DOHH2 (cell line): ENCODE data around the gene SLC28A1.

Source experiments
- H3F3A ChIP-seq: fragments of 200-600 bp; sonication (generic), shearing (Covaris generic); 2 replicates; pipeline ENCODE4 v1.6.0; 2016; ENCODE audit warnings: antibody characterized with exemption, mild to moderate bottlenecking; ENCODE audit not compliant: control insufficient read depth, insufficient read depth
- H3K27ac ChIP-seq: fragments of 200-600 bp; sonication (generic); 2 replicates; pipeline ENCODE4 v1.5.1; 2014; ENCODE audit warnings: low read depth, mild to moderate bottlenecking, low read length, moderate library complexity
- H3K27me3 ChIP-seq: fragments of 200-600 bp; sonication (generic); 2 replicates; pipeline ENCODE4 v1.6.1; 2014; ENCODE audit warnings: mild to moderate bottlenecking, low read length, mixed read lengths; ENCODE audit not compliant: control insufficient read depth
- H3K36me3 ChIP-seq: fragments of 200-600 bp; sonication (generic); 2 replicates; pipeline ENCODE4 v1.6.1; 2014; ENCODE audit warnings: mild to moderate bottlenecking, low read length, moderate library complexity, mixed read lengths; ENCODE audit not compliant: control insufficient read depth
- H3K4me1 ChIP-seq: fragments of 200-600 bp; sonication (generic); 2 replicates; pipeline ENCODE4 v1.6.1; 2014; ENCODE audit warnings: mild to moderate bottlenecking, low read length, mixed read lengths; ENCODE audit not compliant: control insufficient read depth
- H3K4me2 ChIP-seq: fragments of 200-600 bp; sonication (generic); 2 replicates; pipeline ENCODE4 v1.6.0; 2014; ENCODE audit warnings: mild to moderate bottlenecking, low read length, moderate library complexity
- H3K4me3 ChIP-seq: fragments of 200-600 bp; sonication (generic); 2 replicates; pipeline ENCODE4 v1.5.1; 2014; ENCODE audit warnings: mild to moderate bottlenecking, low read length, mixed read lengths
- H3K79me2 ChIP-seq: fragments of 200-600 bp; sonication (generic); 2 replicates; pipeline ENCODE4 v1.6.1; 2014; ENCODE audit warnings: mild to moderate bottlenecking, low read length, mixed read lengths; ENCODE audit not compliant: control insufficient read depth
- H3K9me2 ChIP-seq: fragments of 200-600 bp; sonication (generic); replicated peaks from 2 replicates; pipeline ENCODE4 v1.6.1; 2014; ENCODE audit warnings: mild to moderate bottlenecking, low read length, mixed read lengths; ENCODE audit not compliant: control insufficient read depth
- H3K9me3 ChIP-seq: fragments of 200-600 bp; sonication (generic); 2 replicates; pipeline ENCODE4 v1.6.1; 2014; ENCODE audit warnings: antibody characterized with exemption, low read length, mixed read lengths; ENCODE audit not compliant: control insufficient read depth, insufficient read depth
- H4K20me1 ChIP-seq: fragments of 200-600 bp; sonication (generic); 2 replicates; pipeline ENCODE4 v1.6.0; 2014; ENCODE audit warnings: low read depth, mild to moderate bottlenecking, antibody characterized with exemption, low read length, moderate library complexity; ENCODE audit not compliant: control insufficient read depth, insufficient read depth
- EZH2phosphoT487 ChIP-seq: fragments of 200-600 bp; sonication (generic); IDR thresholded peaks from 2 replicates; pipeline ENCODE4 v1.6.1; 2017; ENCODE audit warnings: borderline replicate concordance, mild to moderate bottlenecking, antibody characterized with exemption, low read length, moderate library complexity, mixed read lengths
- TF ChIP-seq, protein P1 (sequence below): fragments of 200-600 bp; sonication (generic); IDR thresholded peaks from one replicate; pipeline ENCODE4 v1.5.1; 2014; ENCODE audit warnings: antibody characterized with exemption, mild to moderate bottlenecking, low read depth, low read length; ENCODE audit not compliant: poor library complexity, severe bottlenecking

The SLC28A1 gene

DNA sequence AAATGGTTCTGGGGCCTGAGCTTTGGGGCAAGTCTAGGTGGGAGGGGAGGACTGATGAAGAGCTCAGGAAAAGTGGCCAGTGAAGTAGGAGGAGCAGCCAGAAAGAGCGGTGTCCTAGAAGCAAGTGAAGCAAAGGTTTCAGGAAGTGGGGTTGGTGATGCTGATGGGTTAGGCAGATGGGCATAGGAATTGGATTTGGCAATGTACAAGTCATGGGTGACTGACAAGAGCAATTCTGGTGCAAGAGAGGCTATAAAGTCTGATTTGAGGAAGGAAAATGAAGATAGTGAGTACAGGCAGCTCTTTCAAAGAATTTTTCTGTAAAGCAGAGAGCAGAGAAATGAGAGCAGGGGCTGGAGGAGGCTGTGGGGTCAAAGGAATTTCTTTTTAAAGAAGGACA lies 47.6 kb upstream of the SLC28A1 start:
- Histone ChIP-seq H3F3A (no peaks in the 10 kb centered on the region), H3K4me2 (no peak overlapping the region), H3K9me2 (no peaks in the 10 kb centered on the region), H3K9me3 (no peaks in the 10 kb centered on the region), H3K27ac (no peak overlapping the region), H3K27me3 (peaks cover 25% of the 10 kb centered on the region; the same call in 1 of the 2 replicates), H3K4me3 (no peak overlapping the region), H3K4me1 (no peaks in the 10 kb centered on the region), H4K20me1 (no peaks in the 10 kb centered on the region), H3K79me2 (no peaks in the 10 kb centered on the region), H3K36me3 (no peaks in the 10 kb centered on the region)
- TF ChIP-seq, protein P1, sequence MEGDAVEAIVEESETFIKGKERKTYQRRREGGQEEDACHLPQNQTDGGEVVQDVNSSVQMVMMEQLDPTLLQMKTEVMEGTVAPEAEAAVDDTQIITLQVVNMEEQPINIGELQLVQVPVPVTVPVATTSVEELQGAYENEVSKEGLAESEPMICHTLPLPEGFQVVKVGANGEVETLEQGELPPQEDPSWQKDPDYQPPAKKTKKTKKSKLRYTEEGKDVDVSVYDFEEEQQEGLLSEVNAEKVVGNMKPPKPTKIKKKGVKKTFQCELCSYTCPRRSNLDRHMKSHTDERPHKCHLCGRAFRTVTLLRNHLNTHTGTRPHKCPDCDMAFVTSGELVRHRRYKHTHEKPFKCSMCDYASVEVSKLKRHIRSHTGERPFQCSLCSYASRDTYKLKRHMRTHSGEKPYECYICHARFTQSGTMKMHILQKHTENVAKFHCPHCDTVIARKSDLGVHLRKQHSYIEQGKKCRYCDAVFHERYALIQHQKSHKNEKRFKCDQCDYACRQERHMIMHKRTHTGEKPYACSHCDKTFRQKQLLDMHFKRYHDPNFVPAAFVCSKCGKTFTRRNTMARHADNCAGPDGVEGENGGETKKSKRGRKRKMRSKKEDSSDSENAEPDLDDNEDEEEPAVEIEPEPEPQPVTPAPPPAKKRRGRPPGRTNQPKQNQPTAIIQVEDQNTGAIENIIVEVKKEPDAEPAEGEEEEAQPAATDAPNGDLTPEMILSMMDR = no peak
- TF ChIP-seq EZH2phosphoT487 = no peak

DNA sequence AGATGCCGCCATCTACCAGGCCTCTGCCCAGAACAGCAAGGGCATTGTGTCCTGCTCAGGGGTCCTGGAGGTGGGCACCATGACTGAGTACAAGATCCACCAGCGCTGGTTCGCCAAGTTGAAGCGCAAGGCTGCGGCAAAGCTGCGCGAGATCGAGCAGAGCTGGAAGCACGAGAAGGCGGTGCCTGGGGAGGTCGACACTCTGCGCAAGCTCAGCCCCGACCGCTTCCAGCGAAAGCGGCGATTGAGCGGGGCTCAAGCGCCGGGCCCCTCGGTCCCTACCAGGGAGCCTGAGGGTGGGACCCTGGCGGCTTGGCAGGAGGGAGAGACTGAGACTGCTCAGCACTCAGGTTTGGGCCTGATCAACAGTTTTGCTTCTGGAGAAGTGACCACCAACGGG lies 44.7 kb upstream of the SLC28A1 start:
- no peaks in the 10 kb centered on the region for H3K9me2 ChIP-seq
- H3K27ac ChIP-seq = no peak overlapping the region
- no peaks in the 10 kb centered on the region for H3K79me2 ChIP-seq
- H3K4me1 ChIP-seq = no peaks in the 10 kb centered on the region
- H3K27me3 ChIP-seq = peaks cover 12% of the 10 kb centered on the region; the same call in 1 of the 2 replicates
- H3F3A ChIP-seq = no peaks in the 10 kb centered on the region
- no peak overlapping the region for H3K4me3 ChIP-seq
- TF ChIP-seq EZH2phosphoT487 = no peak
- TF ChIP-seq, protein P1 = no peak
- H3K4me2 ChIP-seq = no peak overlapping the region
- no peaks in the 10 kb centered on the region for H3K9me3 ChIP-seq
- H3K36me3 ChIP-seq = no peaks in the 10 kb centered on the region
- no peaks in the 10 kb centered on the region for H4K20me1 ChIP-seq

GRCh38 chr15:84840255-84840654 lies 44.2 kb upstream of the SLC28A1 start:
- no peak overlapping the region for H3K27ac ChIP-seq
- H4K20me1 ChIP-seq = no peaks in the 10 kb centered on the region
- H3K9me3 ChIP-seq = no peaks in the 10 kb centered on the region
- no peaks in the 10 kb centered on the region for H3K79me2 ChIP-seq
- H3K4me2 ChIP-seq = no peak overlapping the region
- H3K36me3 ChIP-seq = no peaks in the 10 kb centered on the region
- no peak overlapping the region for H3K4me3 ChIP-seq
- H3F3A ChIP-seq = no peaks in the 10 kb centered on the region
- no peaks in the 10 kb centered on the region for H3K9me2 ChIP-seq
- H3K27me3 ChIP-seq = peaks cover 7% of the 10 kb centered on the region; the same call in 1 of the 2 replicates
- no peaks in the 10 kb centered on the region for H3K4me1 ChIP-seq
- no peak for TF ChIP-seq EZH2phosphoT487

DNA sequence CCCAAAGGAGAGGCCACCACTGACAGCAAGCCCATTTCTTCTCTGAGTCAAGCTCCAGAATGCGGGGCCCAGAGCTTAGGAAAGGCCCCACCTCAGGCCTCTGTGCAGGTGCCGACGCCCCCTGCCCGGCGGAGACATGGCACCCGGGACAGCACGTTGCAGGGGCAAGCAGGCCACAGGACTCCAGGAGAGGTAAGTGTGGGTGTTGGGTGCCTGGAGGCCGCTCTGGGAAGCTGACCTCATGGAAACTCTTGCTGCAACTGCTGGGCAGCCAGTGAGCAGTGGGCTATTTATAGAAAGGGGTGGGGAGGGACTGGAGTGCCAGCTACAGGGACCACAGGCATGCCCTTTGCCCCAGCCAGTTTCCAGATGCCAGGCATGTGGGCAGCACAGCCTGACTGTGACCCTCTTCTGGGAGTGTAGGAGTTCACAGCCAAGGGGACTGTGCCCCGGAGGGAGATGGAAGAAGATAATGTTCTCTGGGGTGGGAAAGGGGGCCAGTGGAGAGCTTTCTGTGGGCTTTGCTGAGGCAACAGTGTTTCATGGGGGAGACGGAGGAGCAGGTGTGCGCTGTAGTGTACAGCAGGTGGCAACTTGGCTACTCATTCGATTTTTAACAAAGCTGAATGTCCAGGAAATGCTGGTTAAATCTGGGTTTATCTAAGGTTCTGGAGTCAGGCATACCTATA lies 43.6 kb upstream of the SLC28A1 start:
- Histone ChIP-seq H3K27me3 (peaks cover 6% of the 10 kb centered on the region; the same call in 1 of the 2 replicates), H3K4me3 (no peak overlapping the region), H3K9me3 (no peaks in the 10 kb centered on the region), H3K36me3 (no peaks in the 10 kb centered on the region), H3K9me2 (no peaks in the 10 kb centered on the region), H3K79me2 (no peaks in the 10 kb centered on the region), H3K27ac (no peak overlapping the region), H4K20me1 (no peaks in the 10 kb centered on the region), H3F3A (no peaks in the 10 kb centered on the region), H3K4me2 (no peak overlapping the region), H3K4me1 (no peaks in the 10 kb centered on the region)
- TF ChIP-seq, protein P1 = no peak
- no peak for TF ChIP-seq EZH2phosphoT487
